Fibroblast of lung (primary cell): Measurements from ENCODE around the gene PPIF. TPM values are rescaled to one million over a fixed set of nuclear protein-coding genes. Genes with fewer than 3 reads are reported as not detected.

ENCODE experiments used
- DNase-seq, 2 donors: peaks; one replicate each; pipeline versions ENCODE4 v3.0.0 to v3.0.0-alpha.2; 2010; ENCODE audit warnings: low read depth in 2 of 2
- H2AFZ ChIP-seq: 2 replicates; pipeline ENCODE4 v1.5.1; 2012; ENCODE audit warnings: low read length, control low read depth, inconsistent platforms
- H3K27ac ChIP-seq: 2 replicates; pipeline ENCODE4 v1.5.1; 2011; ENCODE audit warnings: low read length, control low read depth; ENCODE audit not compliant: insufficient read depth
- H3K27me3 ChIP-seq: 2 replicates; pipeline ENCODE4 v1.5.1; 2011; ENCODE audit warnings: mild to moderate bottlenecking, low read length; ENCODE audit not compliant: control insufficient read depth, insufficient read depth
- H3K36me3 ChIP-seq: 2 replicates; pipeline ENCODE4 v1.5.1; 2011; ENCODE audit warnings: low read length; ENCODE audit not compliant: control insufficient read depth, insufficient read depth
- H3K4me1 ChIP-seq: 2 replicates; pipeline ENCODE4 v1.5.1; 2011; ENCODE audit warnings: low read length; ENCODE audit not compliant: control insufficient read depth, insufficient read depth; ENCODE audit errors: extremely low read depth
- H3K4me2 ChIP-seq: 2 replicates; pipeline ENCODE4 v1.5.1; 2011; ENCODE audit warnings: low read length, control low read depth; ENCODE audit not compliant: insufficient read depth; ENCODE audit errors: extremely low read depth
- H3K4me3 ChIP-seq, 4 experiments: fragments of 200-600 bp in 1 of 4; sonication (generic) in 1 of 4; replicated peaks in 1 of 4; 2 replicates each; pipeline ENCODE4 v1.5.1; 2011 to 2016; ENCODE audit warnings: low read length in 4 of 4, low read depth in 3 of 4, mild to moderate bottlenecking in 3 of 4, control low read depth in 2 of 4, inconsistent platforms in 1 of 4, mixed read lengths in 1 of 4; ENCODE audit not compliant: insufficient read depth in 1 of 4; ENCODE audit errors: control extremely low read depth in 1 of 4
- H3K79me2 ChIP-seq: 2 replicates; pipeline ENCODE4 v1.5.1; 2012; ENCODE audit warnings: mild to moderate bottlenecking, low read length, inconsistent platforms; ENCODE audit not compliant: control insufficient read depth, insufficient read depth
- H3K9ac ChIP-seq: 2 replicates; pipeline ENCODE4 v1.5.1; 2011; ENCODE audit warnings: mild to moderate bottlenecking, low read length, control low read depth; ENCODE audit not compliant: insufficient read depth
- H3K9me3 ChIP-seq: 2 replicates; pipeline ENCODE4 v1.5.1; 2012; ENCODE audit warnings: low read depth, low read length; ENCODE audit not compliant: control insufficient read depth, insufficient read depth
- H4K20me1 ChIP-seq: 2 replicates; pipeline ENCODE4 v1.5.1; 2011; ENCODE audit warnings: low read length; ENCODE audit not compliant: control insufficient read depth, insufficient read depth; ENCODE audit errors: extremely low read depth
- EZH2 ChIP-seq: IDR thresholded peaks from 2 replicates; pipeline ENCODE4 v1.5.1; 2012; ENCODE audit warnings: low read length, control low read depth, mild to moderate bottlenecking; ENCODE audit errors: missing control alignments
- polyA plus RNA-seq, 2 donors: library from polyadenylated mRNA; depleted of rRNA in 1 of 2; stranded (reverse) in 1 of 2; unstranded in 1 of 2; fragments of >200 nt; gene quantifications; 2 replicates each; pipeline ENCODE4 v1.2.1, GENCODE V29; 2011 to 2012; ENCODE audit warnings: missing spikeins in 1 of 2
- total RNA-seq: library from RNA; depleted of rRNA; stranded (reverse); fragments of >200 nt; gene quantifications from 2 replicates; pipeline ENCODE4 v1.2.1, GENCODE V29; 2014
- TF ChIP-seq, protein P1 (sequence below), 2 donors: IDR thresholded peaks in 1 of 2; conservative IDR thresholded peaks in 1 of 2; 1 replicate in 1 of 2; 2 replicates in 1 of 2; pipeline ENCODE4 v1.5.1; 2011 to 2012; ENCODE audit warnings: low read length in 2 of 2, control low read depth in 1 of 2, inconsistent platforms in 1 of 2, low read depth in 1 of 2, mild to moderate bottlenecking in 1 of 2

PPIF gene
- total and polyA plus RNA-seq, 2 donors (not counting 1 experiment from before 2014, with no cell fraction given) = 18.7 to 63.0 TPM

DNA sequence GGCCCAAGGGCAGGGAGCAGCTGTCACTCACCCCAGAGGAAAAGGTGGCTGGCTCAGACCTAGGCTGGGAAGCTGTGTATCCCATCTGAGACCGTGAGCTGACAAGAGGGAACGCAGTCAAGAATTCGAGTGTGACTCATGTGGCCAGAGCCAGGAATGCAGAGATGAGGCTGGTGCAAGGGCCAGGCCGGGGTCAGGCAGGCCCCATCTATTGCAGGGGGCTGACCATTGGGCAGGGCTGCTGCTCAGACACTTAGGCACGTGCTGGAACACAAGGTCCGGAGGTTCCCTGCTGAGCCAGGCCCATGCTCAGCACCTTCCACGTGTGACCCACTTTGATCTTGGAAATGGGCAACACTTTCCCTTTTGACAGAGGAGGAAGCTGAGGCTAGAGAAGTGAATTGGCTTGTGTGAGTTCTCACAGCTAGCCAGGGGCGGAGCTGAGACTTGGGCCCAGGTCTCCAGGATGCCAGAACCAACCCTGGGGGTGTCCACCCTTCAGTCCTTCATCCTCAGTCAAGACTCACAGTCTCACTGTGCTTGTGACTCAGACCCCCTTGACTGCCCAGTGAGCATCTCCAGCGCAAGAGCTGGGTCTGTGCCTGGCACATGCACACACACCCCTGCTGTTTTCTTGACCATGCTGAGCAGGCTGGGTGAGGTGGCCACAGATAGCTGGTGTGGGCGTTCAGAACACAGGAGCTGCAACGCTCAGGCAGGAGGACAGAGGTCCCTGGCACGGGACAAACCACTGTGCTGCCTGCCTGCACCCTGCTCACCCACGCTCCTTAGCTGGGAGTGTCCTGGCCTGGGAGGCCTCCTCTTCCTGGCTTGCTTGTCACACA, 47.6 kb upstream of the PPIF start:
- TF ChIP-seq, protein P1, sequence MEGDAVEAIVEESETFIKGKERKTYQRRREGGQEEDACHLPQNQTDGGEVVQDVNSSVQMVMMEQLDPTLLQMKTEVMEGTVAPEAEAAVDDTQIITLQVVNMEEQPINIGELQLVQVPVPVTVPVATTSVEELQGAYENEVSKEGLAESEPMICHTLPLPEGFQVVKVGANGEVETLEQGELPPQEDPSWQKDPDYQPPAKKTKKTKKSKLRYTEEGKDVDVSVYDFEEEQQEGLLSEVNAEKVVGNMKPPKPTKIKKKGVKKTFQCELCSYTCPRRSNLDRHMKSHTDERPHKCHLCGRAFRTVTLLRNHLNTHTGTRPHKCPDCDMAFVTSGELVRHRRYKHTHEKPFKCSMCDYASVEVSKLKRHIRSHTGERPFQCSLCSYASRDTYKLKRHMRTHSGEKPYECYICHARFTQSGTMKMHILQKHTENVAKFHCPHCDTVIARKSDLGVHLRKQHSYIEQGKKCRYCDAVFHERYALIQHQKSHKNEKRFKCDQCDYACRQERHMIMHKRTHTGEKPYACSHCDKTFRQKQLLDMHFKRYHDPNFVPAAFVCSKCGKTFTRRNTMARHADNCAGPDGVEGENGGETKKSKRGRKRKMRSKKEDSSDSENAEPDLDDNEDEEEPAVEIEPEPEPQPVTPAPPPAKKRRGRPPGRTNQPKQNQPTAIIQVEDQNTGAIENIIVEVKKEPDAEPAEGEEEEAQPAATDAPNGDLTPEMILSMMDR (conservative IDR thresholded peaks at IDR 0.05 in 1 of 2, IDR thresholded peaks at IDR 0.05 in 1 of 2; ENCODE audit: low read depth in 1 of 2, low read length in 2 of 2) = no peak
- TF ChIP-seq EZH2 = no peak
- peaks cover 46% of the 10 kb centered on the region for H3K36me3 ChIP-seq
- H3K27me3 ChIP-seq = no peaks in the 10 kb centered on the region
- H3K27ac ChIP-seq = peak overlapping the region; percentile 89
- no peak overlapping the region for H2AFZ ChIP-seq
- no peaks in the 10 kb centered on the region for H4K20me1 ChIP-seq
- no peaks in the 10 kb centered on the region for H3K9me3 ChIP-seq
- peak overlapping the region; percentile 65 for H3K4me2 ChIP-seq
- H3K9ac ChIP-seq = peak overlapping the region; percentile 52
- H3K79me2 ChIP-seq = no peaks in the 10 kb centered on the region
- DNase-seq = peak; percentile 89 to 91
- no peak overlapping the region for H3K4me3 ChIP-seq
- H3K4me1 ChIP-seq = peaks cover 23% of the 10 kb centered on the region

DNA sequence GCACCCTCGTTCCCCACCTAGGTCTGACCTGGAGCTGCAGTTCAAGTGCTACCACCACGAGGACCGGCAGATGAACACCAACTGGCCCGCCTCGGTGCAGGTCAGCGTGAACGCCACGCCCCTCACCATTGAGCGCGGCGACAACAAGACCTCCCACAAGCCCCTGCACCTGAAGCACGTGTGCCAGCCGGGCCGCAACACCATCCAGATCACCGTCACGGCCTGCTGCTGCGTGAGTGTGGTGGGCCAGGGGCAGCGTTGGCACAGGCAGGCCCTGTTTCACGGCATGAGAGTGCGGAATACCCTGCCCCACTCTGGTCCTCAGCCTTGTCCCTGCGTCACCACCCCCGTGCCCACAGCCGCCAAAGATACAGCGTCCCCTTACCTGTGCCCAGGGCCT, 46.6 kb upstream of the PPIF start:
- no peak for TF ChIP-seq EZH2
- TF ChIP-seq, protein P1 (conservative IDR thresholded peaks at IDR 0.05 in 1 of 2, IDR thresholded peaks at IDR 0.05 in 1 of 2; ENCODE audit: low read depth in 1 of 2, low read length in 2 of 2) = no peak
- Histone ChIP-seq H3K27me3 (no peaks in the 10 kb centered on the region), H3K4me3 (no peak overlapping the region), H3K9me3 (no peaks in the 10 kb centered on the region), H3K36me3 (peaks cover 52% of the 10 kb centered on the region), H3K4me1 (peaks cover 23% of the 10 kb centered on the region), H3K79me2 (no peaks in the 10 kb centered on the region), H4K20me1 (no peaks in the 10 kb centered on the region), H3K9ac (no peak overlapping the region), H2AFZ (no peak overlapping the region), H3K4me2 (no peak overlapping the region), H3K27ac (no peak overlapping the region)
- DNase-seq = no peak

DNA sequence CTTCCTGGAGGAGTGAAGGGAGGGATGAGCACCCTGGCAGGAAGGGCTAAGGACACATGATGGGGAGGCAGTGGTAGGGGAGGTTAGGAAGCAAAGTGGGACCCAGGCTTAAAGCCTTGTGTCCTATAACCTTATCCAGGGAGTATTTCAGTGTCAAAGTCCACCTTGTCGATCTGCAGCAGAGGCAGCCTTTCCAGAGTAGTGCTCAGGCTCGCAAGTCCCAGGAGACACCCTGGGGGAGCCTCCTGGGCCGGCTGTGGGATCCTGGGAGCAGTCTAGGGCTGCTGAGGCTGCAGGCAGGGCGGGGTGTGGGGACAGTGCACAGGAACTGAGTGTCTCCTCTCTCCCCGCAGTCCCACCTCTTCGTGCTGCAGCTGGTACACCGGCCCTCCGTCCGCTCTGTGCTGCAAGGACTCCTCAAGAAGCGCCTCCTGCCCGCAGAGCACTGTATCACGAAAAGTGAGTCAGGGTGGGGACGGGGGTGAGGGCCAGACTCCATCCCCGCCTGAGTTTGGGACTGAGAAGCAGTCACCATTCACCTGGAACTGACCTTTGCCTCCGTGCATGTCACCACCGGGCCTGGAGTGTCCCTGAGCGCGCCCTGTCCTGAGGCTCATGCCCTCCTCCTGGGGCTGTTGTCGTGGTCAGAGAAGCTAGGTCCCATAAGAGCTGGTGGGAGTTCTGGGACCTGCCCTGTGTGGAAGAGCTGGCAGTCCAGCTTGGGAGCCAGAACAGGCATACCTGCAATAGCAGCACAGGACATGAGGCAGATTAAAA, 45.3 kb upstream of the PPIF start:
- TF ChIP-seq, protein P1 (conservative IDR thresholded peaks at IDR 0.05 in 1 of 2, IDR thresholded peaks at IDR 0.05 in 1 of 2; ENCODE audit: low read depth in 1 of 2, low read length in 2 of 2) = no peak
- TF ChIP-seq EZH2 = no peak
- H3K27ac ChIP-seq = no peak overlapping the region

More for the DNA sequence above, 45.3 kb upstream of the PPIF start:
- Histone ChIP-seq H3K4me2 (no peak overlapping the region), H3K27me3 (no peaks in the 10 kb centered on the region), H2AFZ (no peak overlapping the region), H3K9me3 (no peaks in the 10 kb centered on the region), H3K79me2 (no peaks in the 10 kb centered on the region), H3K9ac (no peak overlapping the region), H3K4me1 (peaks cover 23% of the 10 kb centered on the region), H3K4me3 (no peak overlapping the region), H4K20me1 (no peaks in the 10 kb centered on the region), H3K36me3 (peaks cover 56% of the 10 kb centered on the region)
- DNase-seq = no peak
